Lung (tissue), 12 donors: ENCODE measurements around the gene PRKAG1. TPM values are rescaled to one million over a fixed set of nuclear protein-coding genes. Genes with fewer than 3 reads are reported as not detected.
A peak's percentile ranks its signal among the peaks of the same experiment; 100 is the strongest.

ENCODE experiments used
- ATAC-seq: fragments of 200-7000 bp; cut with Tn5 transposase; one replicate; pipeline ENCODE4 v1.9.1; 2020; ENCODE audit warnings: moderate number of reproducible peaks; ENCODE audit not compliant: insufficient read depth, low FRiP score
- DNase-seq, 3 donors: peaks; one replicate each; pipeline ENCODE4 v3.0.0-alpha.2; 2013 to 2017
- H3K27ac ChIP-seq, 2 donors: one replicate each; pipeline ENCODE4 v1.5.1; 2013; ENCODE audit warnings: mild to moderate bottlenecking in 2 of 2, moderate library complexity in 2 of 2, control low read depth in 1 of 2, inconsistent platforms in 1 of 2, low read depth in 1 of 2, low read length in 1 of 2
- H3K27me3 ChIP-seq, 3 donors: one replicate each; pipeline ENCODE4 v1.5.1; 2013; ENCODE audit warnings: low read length in 2 of 3; ENCODE audit not compliant: control insufficient read depth in 3 of 3, insufficient read depth in 3 of 3
- H3K36me3 ChIP-seq, 4 donors: one replicate each; pipeline ENCODE4 v1.5.1; 2013; ENCODE audit warnings: low read length in 4 of 4, mild to moderate bottlenecking in 1 of 4, moderate library complexity in 1 of 4; ENCODE audit not compliant: control insufficient read depth in 4 of 4, insufficient read depth in 4 of 4
- H3K4me1 ChIP-seq, 5 donors: one replicate each; pipeline ENCODE4 v1.5.1; 2013; ENCODE audit warnings: low read length in 5 of 5, mild to moderate bottlenecking in 2 of 5, moderate library complexity in 1 of 5; ENCODE audit not compliant: control insufficient read depth in 5 of 5, insufficient read depth in 5 of 5
- H3K4me3 ChIP-seq: one replicate; pipeline ENCODE4 v1.5.1; 2013; ENCODE audit warnings: mild to moderate bottlenecking, control low read depth, moderate library complexity
- H3K9ac ChIP-seq, 2 donors: one replicate each; pipeline ENCODE4 v1.5.1; 2013; ENCODE audit warnings: low read length in 2 of 2, control low read depth in 1 of 2; ENCODE audit not compliant: insufficient read depth in 1 of 2
- H3K9me3 ChIP-seq, 4 donors: one replicate each; pipeline ENCODE4 v1.5.1; 2013; ENCODE audit warnings: low read length in 3 of 4, mild to moderate bottlenecking in 1 of 4, moderate library complexity in 1 of 4; ENCODE audit not compliant: control insufficient read depth in 4 of 4, insufficient read depth in 3 of 4
- CTCF ChIP-seq: IDR thresholded peaks from 2 replicates; pipeline ENCODE4 v1.5.1; 2012; ENCODE audit warnings: mild to moderate bottlenecking; ENCODE audit errors: control extremely low read depth, extremely low read depth
- WGBS, 2 donors: extraction: QIAGEN DNeasy Blood & Tissue Kit; methylation state at CpG; one replicate each; pipeline ENCODE4 v1.1.7; 2013; 5-methylcytosine and 5-hydroxymethylcytosine counted together
- polyA plus RNA-seq, 2 donors: library from polyadenylated mRNA; stranded (reverse); fragments of 200-250 nt; gene quantifications; one replicate each; pipeline ENCODE4 v1.2.1, GENCODE V29; 2013
- total RNA-seq, 2 donors: library from RNA; depleted of rRNA in 1 of 2; stranded (reverse); fragments of >200 nt in 1 of 2; gene quantifications; one replicate each; pipeline ENCODE4 v1.2.1, GENCODE V29; 2014 to 2021
- donor health status: control.
- donor health status: control.
- donor health status: Bipolar disorder and iron deficiency.
- donor health status: healthy.
- donor health status: DM: yes; HTN: yes; CAD: no.

Gene PRKAG1
- total and polyA plus RNA-seq, 4 donors: 33.1 to 54.5 (median 49.6) TPM

DNA sequence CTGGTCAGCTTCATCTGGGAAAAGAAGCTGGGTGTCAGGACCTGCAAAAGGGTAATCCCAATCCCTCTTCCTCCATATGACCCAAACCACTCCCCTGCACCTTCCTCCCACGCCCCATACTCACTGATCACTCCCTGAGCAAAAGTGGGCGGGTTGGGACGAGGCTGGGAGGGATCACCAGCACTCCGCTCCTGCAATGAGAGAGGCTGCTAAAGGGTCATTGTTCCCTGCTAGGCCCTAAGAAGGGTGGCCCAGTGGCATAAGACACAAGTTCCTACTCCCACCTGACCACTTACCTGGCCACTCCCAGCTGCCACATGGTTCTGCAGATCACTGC lies 15.7 kb upstream of the PRKAG1 start:
- Histone ChIP-seq H3K9me3 (no peaks in the 10 kb centered on the region), H3K27ac (no peak overlapping the region), H3K27me3 (no peaks in the 10 kb centered on the region), H3K4me1 (peaks cover 0 to 4% (median 0%) of the 10 kb centered on the region in 5 donors), H3K36me3 (peaks cover 24 to 69% (median 55%) of the 10 kb centered on the region in 4 donors), H3K4me3 (no peak overlapping the region), H3K9ac (no peak overlapping the region)
- DNase-seq: no peak
- 84 to 89% methylated on average over 4 of the region's 4 CpGs for WGBS, 2 donors
- ATAC-seq: no peak
- no peak for TF ChIP-seq CTCF

- Histone ChIP-seq H3K4me1 (peaks cover 0 to 4% (median 0%) of the 10 kb centered on the region in 5 donors), H3K36me3 (peaks cover 21 to 68% (median 55%) of the 10 kb centered on the region in 4 donors), H3K27me3 (no peaks in the 10 kb centered on the region), H3K27ac (no peak overlapping the region), H3K9me3 (no peaks in the 10 kb centered on the region), H3K9ac (no peak overlapping the region), H3K4me3 (no peak overlapping the region)
- peak in 2 of 3 donors; percentile 20 to 61 for DNase-seq
- WGBS, 2 donors: 81 to 87% methylated on average over 12 of the region's 12 CpGs
- TF ChIP-seq CTCF: no peak
- ATAC-seq: no peak
Measured at GRCh38 chr12:49033611-49034285, 15.2 kb upstream of the PRKAG1 start.

GRCh38 chr12:49032679-49033447 lies 14.3 kb upstream of the PRKAG1 start:
- H3K27ac ChIP-seq: no peak overlapping the region
- no peak overlapping the region for H3K4me3 ChIP-seq
- ATAC-seq (no peak), DNase-seq (no peak)
- 82 to 92% methylated on average over 3 of the region's 3 CpGs for WGBS, 2 donors
- peaks cover 0 to 4% (median 0%) of the 10 kb centered on the region in 5 donors for H3K4me1 ChIP-seq
- no peak for TF ChIP-seq CTCF
- H3K9me3 ChIP-seq: no peaks in the 10 kb centered on the region
- no peak overlapping the region for H3K9ac ChIP-seq
- peaks cover 13 to 69% (median 57%) of the 10 kb centered on the region in 4 donors for H3K36me3 ChIP-seq
- H3K27me3 ChIP-seq: no peaks in the 10 kb centered on the region
